Tongue (tissue), 2 donors: ENCODE data around the gene MT2A. TPM values are rescaled to one million over a fixed set of nuclear protein-coding genes. Genes with fewer than 3 reads are reported as not detected.
"Not testable (repeated sequence)": the region's sequence is repeated elsewhere in the genome, so short reads cannot be mapped to it uniquely, and the experiment has no call there.

Experiments
- DNase-seq: peaks from one replicate; pipeline ENCODE4 v3.0.0-alpha.2; 2015
- total RNA-seq: library from RNA; depleted of rRNA; stranded (reverse); fragments of >200 nt; gene quantifications from one replicate; pipeline ENCODE4 v1.2.3, GENCODE V29; 2014

The MT2A gene
- total RNA-seq, 1 donor from 2014 or later = 3.0 TPM

DNA sequence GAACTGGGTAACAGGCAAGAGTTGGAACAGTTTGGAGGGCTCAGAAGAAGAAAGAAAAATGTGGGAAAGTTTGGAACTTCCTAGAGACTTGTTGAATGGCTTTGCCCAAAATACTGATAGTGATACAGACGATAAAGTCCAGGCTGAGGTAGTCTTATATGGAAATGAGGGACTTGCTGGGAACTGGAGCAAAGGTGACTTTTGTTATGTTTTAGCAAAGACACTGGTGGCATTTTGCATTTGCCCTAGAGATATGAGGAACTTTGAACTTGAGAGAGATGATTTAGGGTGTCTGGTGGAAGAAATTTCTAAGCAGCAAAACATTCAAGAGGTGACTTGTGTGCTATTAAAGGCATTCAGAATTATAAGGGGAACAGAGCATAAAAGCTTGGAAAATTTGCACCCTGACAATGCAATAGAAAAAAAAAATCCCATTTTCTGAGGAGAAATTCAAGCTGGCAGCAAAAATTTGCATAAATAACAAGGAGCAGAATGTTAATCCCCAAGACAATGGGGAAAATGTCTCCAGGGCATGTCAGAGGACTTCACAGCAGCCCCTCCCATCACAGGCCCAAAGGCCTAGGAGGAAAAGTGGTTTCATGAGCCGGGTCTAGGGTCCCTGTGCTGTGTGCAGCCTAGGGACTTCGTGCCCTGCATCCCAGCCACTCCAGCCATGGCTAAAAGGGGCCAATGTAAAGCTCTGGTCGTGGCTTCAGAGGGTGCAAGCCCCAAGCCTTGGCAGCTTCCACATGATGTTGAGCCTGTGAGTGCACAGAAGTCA lies 13.5 kb downstream of the MT2A start:
- DNase-seq = not testable (repeated sequence)

DNA sequence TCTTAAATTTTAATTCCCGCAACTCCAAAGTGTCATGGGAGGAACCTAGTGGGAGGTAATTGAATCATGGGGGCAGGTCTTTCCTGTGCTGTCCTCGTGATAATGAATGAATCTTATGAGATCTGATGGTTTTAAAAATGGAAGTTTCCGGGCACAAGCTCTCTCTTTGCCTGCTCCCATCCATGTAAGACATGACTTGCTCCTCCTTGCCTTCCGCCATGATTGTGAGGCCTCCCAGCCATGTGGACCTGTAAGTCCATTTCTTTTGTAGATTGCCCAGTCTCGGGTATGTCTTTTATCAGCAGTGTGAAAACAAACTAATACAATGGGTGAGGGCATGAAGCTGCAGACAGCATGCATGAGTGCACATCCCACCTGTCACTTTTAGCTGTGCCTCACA lies 14.8 kb downstream of the MT2A start:
- not testable (repeated sequence) for DNase-seq

DNA sequence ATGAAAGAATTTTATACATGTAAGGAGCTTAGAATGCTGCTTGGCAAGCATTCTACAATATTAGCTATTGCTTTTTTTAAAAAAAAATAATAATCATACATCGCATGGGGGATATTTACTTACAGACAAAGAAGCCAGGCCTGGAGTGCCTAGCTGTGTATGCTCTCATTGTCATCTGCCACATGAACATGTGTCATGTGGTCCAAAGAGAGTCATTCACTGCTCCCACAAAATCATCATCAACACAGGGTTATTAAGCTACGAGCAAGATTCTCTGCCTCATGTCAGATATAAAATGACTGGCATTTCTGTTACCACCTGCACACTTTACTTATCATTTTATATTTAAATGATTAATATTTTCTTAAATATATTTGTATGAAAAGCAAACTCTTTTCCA lies 15.3 kb downstream of the MT2A start:
- no peak for DNase-seq

DNA sequence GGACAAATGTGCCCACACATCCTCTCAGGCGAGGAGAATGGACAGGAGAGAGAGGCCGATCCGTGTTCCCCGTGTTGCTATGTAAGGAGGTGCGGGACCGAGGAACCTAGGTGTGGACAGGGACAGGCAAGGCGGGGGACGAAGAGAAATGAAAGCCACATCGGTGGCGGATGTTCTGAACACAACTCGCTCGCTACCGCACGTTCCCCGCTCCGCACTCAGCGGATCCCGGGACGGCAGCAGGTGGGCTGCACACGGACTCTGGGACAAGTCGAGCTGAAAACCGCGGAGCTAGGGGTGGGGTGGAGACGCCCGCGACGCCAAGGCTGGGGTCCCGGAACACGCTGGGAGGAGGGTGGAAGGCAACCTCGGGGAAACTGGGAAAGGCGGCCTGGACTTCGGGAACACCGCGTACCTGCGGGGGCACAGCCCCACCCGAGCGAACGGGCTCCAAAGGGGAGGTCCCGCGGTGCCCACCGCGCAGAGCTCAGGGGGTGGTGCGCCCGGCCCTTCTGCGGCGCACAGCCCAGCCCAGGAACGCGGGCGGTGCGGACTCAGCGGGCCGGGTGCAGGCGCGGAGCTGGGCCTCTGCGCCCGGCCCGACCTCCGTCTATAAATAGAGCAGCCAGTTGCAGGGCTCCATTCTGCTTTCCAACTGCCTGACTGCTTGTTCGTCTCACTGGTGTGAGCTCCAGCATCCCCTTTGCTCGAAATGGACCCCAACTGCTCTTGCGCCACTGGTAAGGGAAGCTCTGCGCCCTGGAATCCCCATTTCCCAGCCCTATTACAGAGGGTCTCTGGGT lies 17.0 kb downstream of the MT2A start, which contains the start of gene MT1E:
Gene MT1E (plus strand): TSS at position 642 of the 803 bp plus-strand sequence. CDS start 71 bp downstream, at position 713.
- peak; percentile 78 for DNase-seq

DNA sequence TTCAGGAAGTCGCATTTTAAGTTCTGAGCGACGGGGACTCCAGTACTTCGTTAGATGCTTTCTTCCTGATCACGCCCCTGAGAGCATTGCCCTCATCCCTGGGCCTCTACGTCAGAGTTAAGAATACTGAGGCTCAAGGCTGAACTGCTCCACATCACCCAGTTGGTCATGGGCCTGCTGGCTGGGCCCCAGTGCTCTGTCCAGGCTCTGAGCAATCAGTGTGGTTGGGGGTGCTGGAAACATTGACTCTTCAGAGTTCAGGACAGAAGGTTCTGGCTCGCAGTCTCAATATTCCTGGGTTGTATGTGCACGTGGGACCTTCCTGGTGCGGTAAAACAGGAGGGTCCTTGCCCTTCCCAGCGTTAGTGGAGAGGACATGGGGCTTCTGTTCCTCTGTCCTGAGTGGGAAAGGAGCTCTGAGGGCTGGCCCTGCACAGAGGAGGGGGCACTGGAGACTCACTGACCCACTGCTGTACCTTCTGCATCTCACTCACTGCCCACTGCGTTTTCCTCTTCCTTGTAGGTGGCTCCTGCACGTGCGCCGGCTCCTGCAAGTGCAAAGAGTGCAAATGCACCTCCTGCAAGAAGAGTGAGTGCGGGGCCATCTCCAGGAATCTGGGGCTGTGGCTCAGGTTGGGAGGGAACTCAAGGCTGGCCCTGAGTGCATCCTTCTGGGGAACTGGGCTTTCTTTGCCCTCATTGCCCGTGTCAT lies 17.7 kb downstream of the MT2A start:
- no peak for DNase-seq

DNA sequence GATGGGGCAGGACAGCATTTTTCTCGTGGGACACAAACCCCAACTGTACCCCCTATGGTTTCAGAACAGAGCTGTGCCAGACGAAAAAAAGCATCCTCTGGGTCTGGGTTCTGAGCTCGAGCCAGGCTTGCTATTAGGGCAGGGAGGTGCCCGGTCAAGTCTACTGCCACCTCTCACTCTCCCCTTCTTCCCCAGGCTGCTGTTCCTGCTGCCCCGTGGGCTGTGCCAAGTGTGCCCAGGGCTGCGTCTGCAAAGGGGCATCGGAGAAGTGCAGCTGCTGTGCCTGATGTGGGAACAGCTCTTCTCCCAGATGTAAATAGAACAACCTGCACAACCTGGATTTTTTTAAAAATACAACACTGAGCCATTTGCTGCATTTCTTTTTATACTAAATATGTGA lies 18.3 kb downstream of the MT2A start:
- no peak for DNase-seq

DNA sequence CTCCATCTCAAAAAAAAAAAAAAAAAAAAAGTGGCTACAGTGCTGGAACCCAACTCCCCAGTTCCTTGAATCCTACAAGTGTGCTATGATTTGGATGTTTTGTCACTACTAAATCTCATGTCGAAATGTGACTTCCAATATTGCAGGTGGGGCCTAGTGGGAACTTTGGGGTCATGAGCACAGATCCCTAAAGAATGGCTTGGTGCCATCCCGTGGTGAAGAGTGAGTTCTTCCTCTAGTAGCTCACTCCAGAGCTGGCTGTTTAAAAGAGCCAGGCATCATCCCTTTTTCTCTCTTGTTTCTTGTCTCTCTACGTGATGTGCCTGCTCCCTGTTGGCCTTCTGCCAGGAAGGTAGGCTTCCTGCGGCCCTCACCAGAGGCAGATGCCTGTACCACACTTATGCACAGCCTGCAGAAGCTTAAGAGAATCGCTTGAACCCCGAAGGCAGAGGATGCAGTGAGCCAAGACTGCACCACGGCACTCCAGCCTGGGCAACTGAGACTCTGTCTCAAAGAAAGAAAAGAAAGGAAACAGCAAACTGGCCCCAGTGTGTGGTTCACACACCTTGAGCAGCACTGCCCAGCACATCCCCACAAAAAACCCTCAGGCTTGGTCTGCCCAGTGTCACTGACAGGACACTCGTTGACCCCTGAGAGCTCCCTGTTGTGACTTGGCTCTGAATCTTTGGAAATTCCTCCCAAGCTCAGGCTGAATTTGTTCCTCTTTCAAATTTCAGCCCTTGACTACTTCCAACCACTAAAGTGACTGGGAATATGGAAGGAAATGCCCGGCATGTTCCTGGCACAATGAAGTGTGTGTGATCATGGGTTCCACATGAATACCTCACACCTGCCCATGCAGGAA lies 20.3 kb downstream of the MT2A start:
- no peak for DNase-seq

DNA sequence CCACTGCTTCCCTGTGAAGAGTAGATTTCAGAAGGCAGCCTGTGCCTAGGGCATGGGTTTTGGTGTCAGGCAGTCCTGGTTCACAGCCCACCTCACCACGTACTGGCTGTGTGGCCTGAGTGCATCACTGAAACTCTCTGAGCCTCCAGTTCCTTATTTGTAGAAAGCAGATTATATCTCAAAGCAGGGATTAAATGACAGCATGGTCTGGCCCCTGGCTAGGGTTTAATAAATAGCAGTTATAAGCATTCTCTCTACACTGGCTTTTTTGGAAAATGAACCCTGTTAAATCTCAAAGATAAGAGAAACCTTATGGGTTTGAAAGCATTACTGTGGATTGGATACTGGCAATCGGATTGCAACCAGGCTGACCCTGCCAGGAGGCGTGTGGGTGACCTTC lies 21.1 kb downstream of the MT2A start:
- DNase-seq = no peak

DNA sequence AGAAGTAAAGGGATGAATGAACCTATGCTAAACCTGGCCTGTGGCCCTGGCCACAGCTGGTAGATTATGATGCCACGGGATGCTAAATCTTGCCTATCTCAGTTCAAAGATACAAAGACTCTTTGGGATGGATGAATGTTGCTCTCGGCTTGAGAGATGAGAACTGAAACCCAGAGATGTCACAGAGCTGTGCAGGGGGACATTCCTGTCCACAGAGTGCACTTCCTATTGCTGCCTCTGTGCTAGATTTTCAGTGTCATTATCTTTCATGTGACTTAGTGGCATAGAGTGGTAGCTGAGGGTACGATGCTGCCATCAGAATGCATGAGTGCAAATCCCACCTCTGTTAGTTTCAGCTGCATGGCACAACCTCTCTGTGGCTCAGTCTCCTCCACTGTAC lies 21.8 kb downstream of the MT2A start:
- no peak for DNase-seq

DNA sequence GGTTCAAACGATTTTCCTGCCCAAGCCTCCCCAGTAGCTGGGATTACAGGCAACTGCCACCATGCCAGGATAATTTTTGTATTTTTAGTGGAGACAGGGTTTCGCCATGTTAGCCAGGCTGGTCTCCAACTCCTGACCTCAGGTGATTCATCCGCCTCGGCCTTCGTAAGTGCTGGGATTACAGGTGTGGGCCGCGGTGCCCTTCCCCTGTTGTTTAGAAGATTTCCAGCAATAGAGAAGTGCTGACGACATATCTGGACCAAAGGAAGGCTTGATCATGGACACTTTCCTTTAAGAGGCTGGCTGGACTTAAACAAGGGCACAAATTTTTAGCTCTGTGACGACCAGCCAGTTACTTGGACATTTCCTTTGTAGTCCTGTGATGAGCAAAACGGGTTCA lies 22.8 kb downstream of the MT2A start:
- DNase-seq = no peak

DNA sequence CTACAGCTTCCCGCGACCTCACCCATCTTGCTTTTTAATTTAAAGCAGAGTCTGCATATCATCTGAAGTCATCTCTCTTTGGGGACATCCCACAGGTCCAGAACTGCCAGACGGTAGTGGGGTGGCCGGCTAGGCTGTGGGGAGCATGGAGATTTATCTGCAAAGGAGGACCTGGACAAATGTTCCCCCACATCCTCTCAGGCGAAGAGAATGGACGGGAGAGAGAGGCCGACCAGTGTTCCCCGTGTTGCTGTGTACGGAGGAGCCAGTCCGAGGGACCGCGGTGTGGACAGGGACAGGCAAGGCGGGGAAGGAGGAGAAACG lies 23.4 kb downstream of the MT2A start:
- no peak for DNase-seq

DNA sequence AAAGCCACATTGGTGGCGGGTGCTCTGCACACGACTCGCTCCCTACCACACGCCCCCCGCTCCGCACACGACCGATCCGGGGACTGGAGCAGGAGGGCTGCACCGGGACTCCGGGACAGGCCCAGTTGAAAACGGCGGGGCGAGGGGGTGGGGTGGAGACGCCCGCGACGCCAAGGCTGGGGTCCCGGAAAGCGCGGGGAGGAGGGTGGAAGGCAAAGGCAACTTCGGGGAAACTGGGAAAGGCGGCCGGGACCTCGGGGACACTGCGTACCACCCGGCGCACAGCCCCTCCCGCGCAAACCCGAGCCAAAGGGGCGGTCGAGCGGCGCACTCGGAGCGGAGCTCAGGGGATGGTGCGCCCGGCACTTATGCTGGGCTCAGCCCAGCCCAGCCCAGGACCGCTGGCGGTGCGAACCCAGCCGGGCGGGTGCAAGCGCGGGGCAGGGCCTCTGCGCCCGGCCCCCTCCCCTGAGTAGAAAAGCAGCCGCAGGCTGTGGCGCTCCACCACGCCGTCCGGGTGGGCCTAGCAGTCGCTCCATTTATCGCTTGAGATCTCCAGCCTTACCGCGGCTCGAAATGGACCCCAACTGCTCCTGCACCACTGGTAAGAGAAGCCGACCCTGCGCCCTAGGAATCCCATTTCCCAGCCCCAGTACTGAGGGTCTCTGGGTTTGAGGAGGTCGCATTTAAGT lies 23.9 kb downstream of the MT2A start, which contains the start of gene MT1M:
Gene MT1M (plus strand): TSS at position 504 of the 692 bp plus-strand sequence. CDS start 73 bp downstream, at position 577.
- DNase-seq = peak; percentile 36

DNA sequence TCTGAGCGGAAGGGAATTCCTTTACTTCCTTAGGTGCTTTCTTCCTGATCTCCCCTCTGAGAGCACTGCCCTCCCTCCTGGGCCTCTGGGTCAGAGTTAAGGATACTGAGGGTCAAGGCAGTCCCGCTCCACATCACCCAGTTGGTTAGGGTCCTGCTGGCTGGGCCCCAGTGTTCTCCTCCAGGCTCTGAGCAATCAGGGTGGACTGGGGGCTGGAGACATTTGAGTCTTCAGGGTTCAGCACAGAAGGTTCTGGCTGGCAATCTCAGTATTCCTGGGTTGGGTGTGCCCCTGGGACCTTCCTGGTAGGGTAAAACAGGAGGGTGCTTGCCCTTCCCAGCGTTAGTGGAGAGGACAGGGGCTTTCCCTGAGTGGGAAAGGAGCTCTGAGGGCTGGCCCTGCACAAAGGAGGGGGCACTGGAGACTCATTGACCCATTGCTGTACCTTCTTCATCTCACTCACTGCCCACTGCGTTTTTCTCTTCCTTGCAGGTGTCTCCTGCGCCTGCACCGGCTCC lies 24.5 kb downstream of the MT2A start:
- DNase-seq = no peak

DNA sequence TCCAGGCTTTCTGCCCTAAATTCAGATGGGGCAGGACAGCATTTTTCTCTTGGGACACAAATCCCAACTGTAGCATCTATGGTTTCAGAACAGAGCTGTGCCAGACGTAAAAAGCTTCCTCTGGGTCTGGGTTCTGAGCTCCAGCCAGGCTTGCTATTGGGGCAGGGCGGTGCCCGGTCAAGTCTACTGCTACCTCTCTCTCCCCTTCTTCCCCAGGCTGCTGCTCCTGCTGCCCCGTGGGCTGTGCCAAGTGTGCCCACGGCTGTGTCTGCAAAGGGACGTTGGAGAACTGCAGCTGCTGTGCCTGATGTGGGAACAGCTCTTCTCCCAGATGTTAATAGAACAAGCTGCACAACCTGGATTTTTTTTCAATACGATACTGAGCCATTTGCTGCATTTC lies 25.2 kb downstream of the MT2A start:
- DNase-seq = no peak

DNA sequence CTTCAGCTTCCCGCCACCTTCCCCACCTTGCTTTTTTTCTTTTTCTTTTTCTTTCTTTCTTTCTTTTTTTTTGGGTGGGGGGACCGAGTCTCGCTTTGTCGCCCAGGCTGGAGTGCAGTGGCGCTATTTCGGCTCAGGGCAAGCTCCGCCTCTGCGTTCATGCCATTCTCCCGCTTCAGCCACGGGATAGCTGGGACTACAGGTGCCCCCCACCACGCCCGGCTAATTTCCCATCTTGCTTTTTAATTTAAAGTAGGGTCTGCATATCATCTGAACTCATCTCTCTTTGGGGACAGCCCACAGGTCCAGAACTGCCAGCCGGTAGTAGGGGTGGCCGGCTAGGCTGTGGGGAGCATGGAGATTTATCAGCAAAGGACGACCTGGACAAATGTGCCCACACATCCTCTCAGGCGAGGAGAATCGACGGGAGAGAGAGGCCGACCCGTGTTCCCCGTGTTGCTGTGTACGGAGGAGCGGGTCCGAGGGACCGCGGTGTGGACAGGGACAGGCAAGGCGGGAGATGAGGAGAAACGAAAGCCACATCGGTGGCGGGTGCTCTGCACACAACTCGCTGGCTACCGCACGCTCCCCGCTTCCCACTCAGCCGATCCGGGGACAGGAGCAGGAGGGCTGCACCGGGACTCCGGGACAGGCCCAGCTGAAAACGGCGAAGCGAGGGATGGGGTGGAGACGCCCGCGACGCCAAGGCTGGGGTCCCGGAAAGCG lies 26.5 kb downstream of the MT2A start:
- DNase-seq = no peak

DNA sequence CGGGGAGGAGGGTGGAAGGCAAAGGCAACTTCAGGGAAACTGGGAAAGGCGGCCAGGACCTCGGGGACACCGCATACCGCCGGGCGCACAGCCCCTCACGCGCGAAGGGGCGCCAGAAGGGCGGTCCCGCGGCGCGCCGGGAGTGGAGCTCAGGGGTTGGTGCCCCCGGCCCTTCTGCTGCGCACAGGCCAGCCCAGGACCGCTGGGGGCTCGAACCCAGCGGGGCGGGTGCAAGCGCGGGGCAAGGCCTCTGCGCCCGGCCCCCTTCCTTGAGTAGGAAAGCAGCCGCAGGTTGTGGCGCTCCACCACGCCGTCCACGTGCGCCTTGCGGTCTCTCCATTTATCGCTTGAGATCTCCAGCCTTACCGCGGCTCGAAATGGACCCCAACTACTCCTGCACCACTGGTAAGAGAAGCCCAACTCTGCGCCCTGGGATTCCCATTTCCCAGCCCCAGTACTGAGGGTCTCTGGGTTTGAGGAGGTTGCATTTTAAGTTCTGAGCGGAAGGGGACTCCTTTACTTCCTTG lies 27.1 kb downstream of the MT2A start:
- no peak for DNase-seq

DNA sequence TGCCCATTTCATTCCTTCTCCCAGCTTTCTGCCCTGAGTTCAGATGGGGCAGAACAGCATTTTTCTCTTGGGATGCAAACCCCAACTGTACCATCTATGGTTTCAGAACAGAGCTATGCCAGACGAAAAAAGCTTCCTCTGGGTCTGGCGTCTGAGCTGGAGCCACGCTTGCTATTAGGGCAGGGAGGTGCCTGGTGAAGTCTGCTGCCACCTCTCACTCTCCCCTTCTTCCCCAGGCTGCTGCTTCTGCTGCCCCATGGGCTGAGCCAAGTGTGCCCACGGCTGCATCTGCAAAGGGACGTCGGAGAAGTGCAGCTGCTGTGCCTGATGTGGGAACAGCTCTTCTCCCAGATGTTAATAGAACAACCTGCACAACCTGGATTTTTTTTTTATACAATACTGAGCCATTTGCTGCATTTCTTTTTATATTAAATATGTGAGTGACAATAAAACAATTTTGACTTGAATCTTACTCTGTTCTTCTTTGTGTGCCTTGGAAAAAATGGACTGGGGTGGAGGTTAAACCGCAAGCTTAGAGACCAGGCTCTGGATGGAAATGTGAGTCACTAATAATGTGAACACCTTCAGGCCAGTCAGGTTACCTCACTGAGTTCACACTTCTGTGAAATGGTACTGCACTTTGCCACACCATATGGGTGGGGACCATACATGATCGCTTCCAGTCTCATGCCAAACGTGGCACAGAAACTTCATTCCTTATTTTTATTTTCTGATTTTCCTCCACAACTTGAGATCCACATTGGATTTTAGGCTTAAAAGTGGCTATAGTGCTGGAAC lies 28.4 kb downstream of the MT2A start:
- no peak for DNase-seq

DNA sequence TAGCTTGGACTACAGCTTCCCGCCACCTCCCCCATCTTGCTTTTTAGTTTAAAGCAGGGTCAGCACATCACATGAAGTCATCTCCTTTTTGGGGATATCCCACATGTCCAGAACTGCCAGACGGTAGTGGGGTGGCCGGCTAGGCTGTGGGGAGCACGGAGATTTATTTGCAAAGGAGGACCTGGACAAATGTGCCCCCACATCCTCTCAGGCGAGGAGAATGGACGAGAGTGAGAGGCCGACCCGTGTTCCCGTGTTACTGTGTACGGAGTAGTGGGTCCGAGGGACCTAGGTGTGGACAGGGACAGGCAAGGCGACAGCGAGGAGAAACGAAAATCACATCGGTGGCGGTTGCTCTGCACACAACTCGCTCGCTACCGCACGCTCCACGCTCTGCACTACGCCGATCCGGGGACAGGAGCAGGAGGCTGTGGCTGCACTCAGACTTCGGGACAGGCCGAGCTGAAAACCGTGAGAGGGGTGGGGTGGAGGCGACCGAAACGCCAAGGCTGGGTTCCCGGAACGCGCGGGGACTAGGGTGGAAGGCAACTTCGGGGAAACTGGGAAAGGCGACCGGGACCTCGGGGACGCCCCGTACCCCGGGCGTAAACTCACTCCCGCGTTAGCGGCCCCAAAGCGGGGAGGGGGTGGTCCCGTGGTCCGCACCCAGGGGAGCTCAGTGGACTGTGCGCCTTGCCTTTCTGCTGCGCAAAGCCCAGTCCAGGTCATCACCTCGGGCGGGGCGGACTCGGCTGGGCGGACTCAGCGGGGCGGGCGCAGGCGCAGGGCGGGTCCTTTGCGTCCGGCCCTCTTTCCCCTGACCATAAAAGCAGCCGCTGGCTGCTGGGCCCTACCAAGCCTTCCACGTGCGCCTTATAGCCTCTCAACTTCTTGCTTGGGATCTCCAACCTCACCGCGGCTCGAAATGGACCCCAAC lies 29.7 kb downstream of the MT2A start, which contains the start of gene MT1A:
Gene MT1A (plus strand): TSS at position 853 of the 937 bp plus-strand sequence. CDS start 73 bp downstream, at position 926.
- DNase-seq = peak; percentile 32
